Prostate gland (tissue), 2 donors: ENCODE measurements around the gene PAF1.

ENCODE experiments used
- CTCF ChIP-seq, 4 experiments: fragments of 200-600 bp in 2 of 4; fragments of 450-650 bp in 2 of 4; sonication (generic) in 2 of 4; IDR thresholded peaks; 1 replicate in 3 of 4; 2 replicates in 1 of 4; pipeline ENCODE4 v1.5.1; 2016 to 2019; ENCODE audit warnings: antibody characterized with exemption in 4 of 4, mild to moderate bottlenecking in 2 of 4, moderate library complexity in 2 of 4
- POLR2A ChIP-seq: fragments of 450-650 bp; IDR thresholded peaks from one replicate; pipeline ENCODE4 v1.6.1; 2016; ENCODE audit warnings: antibody characterized with exemption, mild to moderate bottlenecking

GRCh38 chr19:39350156-39350555 lies 40.8 kb downstream of the PAF1 start:
- TF ChIP-seq POLR2A = no peak
- TF ChIP-seq CTCF (IDR thresholded peaks at IDR 0.05) = no peak
